T-helper 1 cell (primary cell): ENCODE data around the gene FBXO24.

Source experiments
- DNase-seq, 5 donors: peaks; one replicate each; pipeline ENCODE4 v3.0.0-alpha.2; 2012 to 2020

FBXO24 gene

GRCh38 chr7:100623951-100624824 is 38.1 kb downstream of the FBXO24 start:
- DNase-seq = peak in 1 of 5 donors; percentile 56

- no peak for DNase-seq
Observed at GRCh38 chr7:100626055-100626454, 39.9 kb downstream of the FBXO24 start.

DNA sequence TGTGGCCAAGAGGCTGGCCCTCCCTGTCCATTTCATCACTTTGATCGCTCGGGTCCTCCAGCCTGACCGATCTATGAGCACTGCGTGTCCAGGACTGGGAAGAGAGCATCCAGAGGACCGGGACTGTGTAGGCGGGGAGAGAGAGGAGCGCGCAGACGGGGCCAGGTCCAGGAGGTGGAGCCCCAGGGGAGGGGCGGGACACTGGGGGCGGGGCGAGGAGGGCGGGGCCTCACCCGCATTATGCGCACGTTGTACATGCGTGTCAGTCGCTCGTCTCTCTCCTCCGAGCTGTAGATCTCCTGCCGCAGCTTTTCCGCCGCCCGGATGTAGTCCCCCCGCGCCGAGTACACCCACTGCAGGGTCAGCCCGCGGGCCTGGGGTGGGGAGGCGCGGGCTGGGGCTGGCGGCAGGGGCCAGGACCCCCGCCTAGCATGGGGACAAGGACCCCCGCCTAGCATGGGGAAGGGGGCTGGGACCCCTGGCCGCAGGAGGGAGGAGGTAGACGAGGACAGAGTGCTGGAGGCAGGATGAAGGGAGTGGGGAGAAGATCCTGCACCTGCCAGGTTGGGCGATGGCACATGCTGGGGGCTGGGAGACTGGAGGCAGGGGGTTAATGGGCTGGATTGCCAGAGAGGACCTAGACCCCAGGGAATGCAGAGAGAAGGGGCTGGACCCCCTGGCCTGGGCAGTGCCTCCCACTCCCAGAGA is 40.6 kb downstream of the FBXO24 start:
- peak; percentile 78 to 91 (median 82) for DNase-seq

DNA sequence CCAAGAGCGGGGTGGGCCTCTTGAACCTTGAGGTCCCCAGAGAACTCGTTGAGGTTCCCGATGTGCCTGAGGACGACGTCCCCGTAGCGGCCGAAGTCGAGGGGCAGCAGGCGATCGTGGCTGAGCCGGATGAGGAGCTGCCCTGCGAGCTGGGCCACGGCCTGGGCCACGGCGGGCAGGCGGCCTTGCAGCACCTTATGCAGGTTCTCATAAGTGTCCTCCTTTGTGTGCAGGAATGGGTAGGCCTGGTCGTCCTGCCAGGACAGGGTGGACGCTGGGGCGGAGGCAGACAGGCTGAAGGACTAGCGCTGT is 41.1 kb downstream of the FBXO24 start:
- DNase-seq = no peak

- DNase-seq = no peak
Observed at GRCh38 chr7:100629117-100629716, 43.1 kb downstream of the FBXO24 start.

DNA sequence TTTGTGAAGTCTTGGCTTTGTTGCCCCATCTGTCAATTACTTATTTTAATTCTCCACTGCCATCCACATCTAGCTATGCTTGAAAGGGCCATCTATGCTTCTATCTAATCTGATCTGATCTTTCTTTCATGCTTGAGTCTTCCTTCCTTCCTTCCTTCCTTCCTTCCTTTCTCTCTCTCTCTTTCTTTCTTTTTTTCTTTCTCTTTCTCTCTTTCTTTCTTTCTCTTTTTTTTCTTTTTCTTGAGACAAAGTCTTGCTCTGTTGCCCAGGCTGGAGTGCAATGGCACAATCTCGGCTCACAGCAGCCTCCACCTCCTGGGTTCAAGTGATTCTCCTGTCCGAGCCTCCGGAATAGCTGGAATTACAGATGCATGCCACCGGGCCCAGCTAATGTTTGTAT is 43.9 kb downstream of the FBXO24 start:
- no peak for DNase-seq

DNA sequence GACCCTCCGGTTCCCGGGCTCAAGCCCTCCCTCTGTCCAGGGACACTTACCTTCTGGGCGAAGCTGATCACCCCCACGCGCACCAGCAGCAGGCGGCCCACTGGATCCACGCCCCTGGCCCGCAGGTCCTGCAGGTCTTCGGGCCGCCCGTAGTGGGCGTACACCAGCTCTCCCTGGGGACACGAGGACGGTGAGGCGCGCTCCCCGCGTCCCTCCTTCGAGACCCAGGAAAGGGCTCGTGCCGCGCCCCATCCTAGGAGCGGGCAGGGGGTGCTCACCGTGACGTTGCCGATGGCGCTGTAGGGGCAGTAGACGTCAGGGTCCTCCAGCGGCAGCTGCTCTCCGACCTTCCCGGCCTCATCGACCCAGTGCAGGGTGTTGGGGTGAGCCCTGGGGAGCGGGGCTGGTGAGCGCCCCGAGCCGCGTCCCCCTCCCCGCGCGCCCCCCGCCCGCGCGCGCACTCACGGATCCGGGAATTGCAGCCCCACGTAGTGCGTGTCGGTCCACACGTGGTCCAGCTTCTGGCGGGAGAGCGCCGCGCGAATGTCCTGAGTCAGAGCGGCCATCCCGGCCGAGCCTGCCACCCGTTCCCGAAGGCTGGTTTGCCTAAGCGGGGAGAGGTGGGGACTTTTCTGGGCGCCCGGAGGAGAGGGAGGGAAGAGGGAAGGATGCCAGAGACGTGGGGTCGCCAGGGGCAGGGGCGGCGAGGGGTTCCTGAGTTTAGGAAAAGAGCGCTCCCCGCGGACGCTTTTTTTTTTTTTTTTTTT is 47.0 kb downstream of the FBXO24 start:
- DNase-seq = peak; percentile 45 to 72 (median 49)

- DNase-seq = no peak
Observed at GRCh38 chr7:100639995-100640516, 53.9 kb downstream of the FBXO24 start.

GRCh38 chr7:100640517-100641440 is 54.7 kb downstream of the FBXO24 start:
- DNase-seq = no peak

GRCh38 chr7:100641463-100641859 is 55.3 kb downstream of the FBXO24 start, which contains the start of gene TFR2:
TSS of gene TFR2 (minus strand) at chr7:100641552. CDS start at chr7:100641509, 43 bp downstream.
- DNase-seq = no peak

GRCh38 chr7:100641860-100642533 is 55.9 kb downstream of the FBXO24 start:
- no peak for DNase-seq

DNA sequence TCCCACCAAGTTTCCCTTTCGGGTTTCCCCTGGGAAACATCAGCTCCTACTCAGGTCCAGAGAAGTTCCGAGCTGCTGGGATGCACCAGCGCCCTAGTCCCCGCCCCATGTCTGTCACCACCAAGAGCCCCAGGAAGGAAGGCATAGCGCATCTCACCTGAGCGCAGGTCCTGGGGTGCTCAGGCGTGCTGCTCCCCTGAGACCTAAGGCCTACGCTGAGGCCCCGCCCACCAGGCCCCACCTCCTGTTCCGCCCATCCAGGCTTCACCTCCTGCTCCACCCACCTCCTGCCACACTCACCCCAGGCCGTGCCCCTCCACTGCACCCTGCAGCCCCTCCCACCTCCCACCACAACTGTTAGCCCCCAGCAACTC is 56.4 kb downstream of the FBXO24 start:
- no peak for DNase-seq

GRCh38 chr7:100649826-100650565 is 63.9 kb downstream of the FBXO24 start:
- no peak for DNase-seq
